GM19324 (cell line): Measurements from ENCODE around the gene TAF11L4.
"Not testable (repeated sequence)": the region's sequence is repeated elsewhere in the genome, so short reads cannot be mapped to it uniquely, and the experiment has no call there.

Experiments used
- ATAC-seq: cut with Tn5 transposase; IDR thresholded peaks from one replicate; pipeline ENCODE4 v1.9.1; 2021; ENCODE audit warnings: mild to moderate bottlenecking, moderate library complexity; ENCODE audit not compliant: unreplicated experiment, low FRiP score

Gene TAF11L4

GRCh38 chr5:17521501-17521900 is at the start of gene TAF11L4:
Gene TAF11L4 (plus strand): TSS chr5:17521801.
- ATAC-seq = not testable (repeated sequence)

- not testable (repeated sequence) for ATAC-seq
These were observed 46.5 kb upstream of the TAF11L4 start for GRCh38 chr5:17475064-17475463.

GRCh38 chr5:17477043-17477442 is 44.6 kb upstream of the TAF11L4 start:
- no peak for ATAC-seq

- ATAC-seq = no peak
These were observed 43.9 kb upstream of the TAF11L4 start for GRCh38 chr5:17477573-17478265.

- ATAC-seq = no peak
These were observed 40.2 kb upstream of the TAF11L4 start for GRCh38 chr5:17481378-17481777.

- no peak for ATAC-seq
These were observed 38.8 kb upstream of the TAF11L4 start for GRCh38 chr5:17482790-17483189.

- not testable (repeated sequence) for ATAC-seq
These were observed 35.0 kb upstream of the TAF11L4 start for GRCh38 chr5:17486464-17487173.

- no peak for ATAC-seq
These were observed 34.5 kb upstream of the TAF11L4 start for GRCh38 chr5:17487174-17487512.

- not testable (repeated sequence) for ATAC-seq
These were observed 30.3 kb upstream of the TAF11L4 start for GRCh38 chr5:17491257-17491656.

GRCh38 chr5:17492770-17493169 is 28.8 kb upstream of the TAF11L4 start:
- ATAC-seq = no peak

GRCh38 chr5:17497446-17497845 is 24.2 kb upstream of the TAF11L4 start:
- ATAC-seq = no peak

GRCh38 chr5:17497931-17498330 is 23.7 kb upstream of the TAF11L4 start, which contains the start of gene TAF11L2:
Gene TAF11L2 (plus strand): TSS chr5:17498231.
- not testable (repeated sequence) for ATAC-seq

- ATAC-seq = no peak
These were observed 9.8 kb upstream of the TAF11L4 start for GRCh38 chr5:17511775-17512325.

- ATAC-seq = not testable (repeated sequence)
These were observed 4.1 kb upstream of the TAF11L4 start for GRCh38 chr5:17517526-17517925.

GRCh38 chr5:17518067-17518466 is 3.5 kb upstream of the TAF11L4 start, which contains the start of gene TAF11L3:
Gene TAF11L3 (plus strand): TSS chr5:17518367.
- ATAC-seq = not testable (repeated sequence)

GRCh38 chr5:17519508-17519907 is 2.1 kb upstream of the TAF11L4 start:
- ATAC-seq = not testable (repeated sequence)

- ATAC-seq = not testable (repeated sequence)
These were observed 3.3 kb downstream of the TAF11L4 start, which contains the start of gene TAF11L5 for GRCh38 chr5:17524935-17525334. Gene TAF11L5 (plus strand): TSS chr5:17525235.

GRCh38 chr5:17526504-17526903 is 4.9 kb downstream of the TAF11L4 start:
- ATAC-seq = not testable (repeated sequence)

GRCh38 chr5:17528369-17528768 is 6.8 kb downstream of the TAF11L4 start, which contains the start of gene TAF11L6:
Gene TAF11L6 (plus strand): TSS chr5:17528669.
- not testable (repeated sequence) for ATAC-seq
